ENCODE measurements around the gene BCAN.

DNA sequence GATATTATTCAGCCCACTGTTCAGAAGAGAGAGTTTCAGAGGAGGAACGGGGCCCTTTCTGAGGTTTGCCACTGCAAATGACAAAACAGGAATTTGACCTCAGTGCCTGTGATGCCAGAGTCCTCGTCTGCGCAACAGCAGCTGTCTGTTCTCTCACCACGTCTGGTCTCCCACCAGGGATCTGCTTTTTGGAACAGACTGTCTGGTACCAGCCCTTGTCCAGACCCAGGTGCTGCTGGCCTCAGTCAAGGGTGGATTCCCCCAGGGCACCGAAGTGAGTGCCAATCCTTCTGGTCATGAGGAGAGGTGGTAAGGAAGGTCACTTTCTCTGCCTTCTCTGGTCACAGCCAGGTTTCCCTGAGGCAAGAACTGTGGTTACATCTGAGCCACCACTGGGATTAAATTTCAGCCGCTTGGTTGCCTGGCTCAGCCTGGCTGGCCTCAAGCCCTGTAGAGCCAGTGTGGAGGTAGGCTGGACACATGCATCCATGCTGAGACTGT is 2.3 kb upstream of the BCAN start:
- no peak for TF ChIP-seq POLR2AphosphoS5 (IDR thresholded peaks at IDR 0.05; ENCODE audit: low read depth)
- TF ChIP-seq, protein P1, sequence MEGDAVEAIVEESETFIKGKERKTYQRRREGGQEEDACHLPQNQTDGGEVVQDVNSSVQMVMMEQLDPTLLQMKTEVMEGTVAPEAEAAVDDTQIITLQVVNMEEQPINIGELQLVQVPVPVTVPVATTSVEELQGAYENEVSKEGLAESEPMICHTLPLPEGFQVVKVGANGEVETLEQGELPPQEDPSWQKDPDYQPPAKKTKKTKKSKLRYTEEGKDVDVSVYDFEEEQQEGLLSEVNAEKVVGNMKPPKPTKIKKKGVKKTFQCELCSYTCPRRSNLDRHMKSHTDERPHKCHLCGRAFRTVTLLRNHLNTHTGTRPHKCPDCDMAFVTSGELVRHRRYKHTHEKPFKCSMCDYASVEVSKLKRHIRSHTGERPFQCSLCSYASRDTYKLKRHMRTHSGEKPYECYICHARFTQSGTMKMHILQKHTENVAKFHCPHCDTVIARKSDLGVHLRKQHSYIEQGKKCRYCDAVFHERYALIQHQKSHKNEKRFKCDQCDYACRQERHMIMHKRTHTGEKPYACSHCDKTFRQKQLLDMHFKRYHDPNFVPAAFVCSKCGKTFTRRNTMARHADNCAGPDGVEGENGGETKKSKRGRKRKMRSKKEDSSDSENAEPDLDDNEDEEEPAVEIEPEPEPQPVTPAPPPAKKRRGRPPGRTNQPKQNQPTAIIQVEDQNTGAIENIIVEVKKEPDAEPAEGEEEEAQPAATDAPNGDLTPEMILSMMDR (conservative IDR thresholded peaks at IDR 0.05; ENCODE audit: low read depth in 2 of 2): no peak
- TF ChIP-seq, protein P2, sequence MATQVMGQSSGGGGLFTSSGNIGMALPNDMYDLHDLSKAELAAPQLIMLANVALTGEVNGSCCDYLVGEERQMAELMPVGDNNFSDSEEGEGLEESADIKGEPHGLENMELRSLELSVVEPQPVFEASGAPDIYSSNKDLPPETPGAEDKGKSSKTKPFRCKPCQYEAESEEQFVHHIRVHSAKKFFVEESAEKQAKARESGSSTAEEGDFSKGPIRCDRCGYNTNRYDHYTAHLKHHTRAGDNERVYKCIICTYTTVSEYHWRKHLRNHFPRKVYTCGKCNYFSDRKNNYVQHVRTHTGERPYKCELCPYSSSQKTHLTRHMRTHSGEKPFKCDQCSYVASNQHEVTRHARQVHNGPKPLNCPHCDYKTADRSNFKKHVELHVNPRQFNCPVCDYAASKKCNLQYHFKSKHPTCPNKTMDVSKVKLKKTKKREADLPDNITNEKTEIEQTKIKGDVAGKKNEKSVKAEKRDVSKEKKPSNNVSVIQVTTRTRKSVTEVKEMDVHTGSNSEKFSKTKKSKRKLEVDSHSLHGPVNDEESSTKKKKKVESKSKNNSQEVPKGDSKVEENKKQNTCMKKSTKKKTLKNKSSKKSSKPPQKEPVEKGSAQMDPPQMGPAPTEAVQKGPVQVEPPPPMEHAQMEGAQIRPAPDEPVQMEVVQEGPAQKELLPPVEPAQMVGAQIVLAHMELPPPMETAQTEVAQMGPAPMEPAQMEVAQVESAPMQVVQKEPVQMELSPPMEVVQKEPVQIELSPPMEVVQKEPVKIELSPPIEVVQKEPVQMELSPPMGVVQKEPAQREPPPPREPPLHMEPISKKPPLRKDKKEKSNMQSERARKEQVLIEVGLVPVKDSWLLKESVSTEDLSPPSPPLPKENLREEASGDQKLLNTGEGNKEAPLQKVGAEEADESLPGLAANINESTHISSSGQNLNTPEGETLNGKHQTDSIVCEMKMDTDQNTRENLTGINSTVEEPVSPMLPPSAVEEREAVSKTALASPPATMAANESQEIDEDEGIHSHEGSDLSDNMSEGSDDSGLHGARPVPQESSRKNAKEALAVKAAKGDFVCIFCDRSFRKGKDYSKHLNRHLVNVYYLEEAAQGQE (IDR thresholded peaks at IDR 0.05; ENCODE audit: unreplicated experiment): no peak

All from GM23338 (cell line).